Liver (tissue), 9 donors: ENCODE results near the gene MEAK7. TPM values are rescaled to one million over a fixed set of nuclear protein-coding genes. Genes with fewer than 3 reads are reported as not detected.

Experiments used
- DNase-seq: peaks from one replicate; pipeline ENCODE4 v3.0.0-alpha.2; 2017; ENCODE audit warnings: low spot score
- H3K27ac ChIP-seq, 2 donors: one replicate each; pipeline ENCODE4 v1.7.0; 2013; ENCODE audit warnings: inconsistent platforms in 2 of 2, low read length in 2 of 2, control low read depth in 1 of 2, low read depth in 1 of 2, mild to moderate bottlenecking in 1 of 2
- H3K27me3 ChIP-seq, 4 donors: one replicate each; pipeline versions ENCODE4 v1.6.1 to v1.7.0; 2013; ENCODE audit warnings: low read length in 3 of 4, inconsistent platforms in 1 of 4, mild to moderate bottlenecking in 1 of 4, moderate library complexity in 1 of 4; ENCODE audit not compliant: control insufficient read depth in 4 of 4, insufficient read depth in 4 of 4
- H3K36me3 ChIP-seq, 4 donors: one replicate each; pipeline versions ENCODE4 v1.6.1 to v1.7.0; 2013; ENCODE audit warnings: low read length in 3 of 4, mild to moderate bottlenecking in 3 of 4, low read depth in 1 of 4, moderate library complexity in 1 of 4; ENCODE audit not compliant: control insufficient read depth in 4 of 4, insufficient read depth in 3 of 4
- H3K4me1 ChIP-seq, 4 donors: one replicate each; pipeline versions ENCODE4 v1.6.1 to v1.7.0; 2013; ENCODE audit warnings: low read length in 3 of 4, mild to moderate bottlenecking in 3 of 4, moderate library complexity in 1 of 4; ENCODE audit not compliant: control insufficient read depth in 4 of 4, insufficient read depth in 4 of 4
- H3K4me3 ChIP-seq, 3 donors: one replicate each; pipeline versions ENCODE4 v1.6.1 to v1.7.0; 2013; ENCODE audit warnings: low read length in 3 of 3, control low read depth in 1 of 3, low read depth in 1 of 3, mild to moderate bottlenecking in 1 of 3
- H3K9ac ChIP-seq, 2 donors: one replicate each; pipeline ENCODE4 v1.7.0; 2013; ENCODE audit warnings: low read length in 2 of 2, mild to moderate bottlenecking in 2 of 2, moderate library complexity in 2 of 2, control low read depth in 1 of 2, low read depth in 1 of 2
- H3K9me3 ChIP-seq, 4 donors: one replicate each; pipeline versions ENCODE4 v1.6.1 to v1.7.0; 2013; ENCODE audit warnings: low read length in 3 of 4; ENCODE audit not compliant: control insufficient read depth in 4 of 4
- ATF3 ChIP-seq: IDR thresholded peaks from 2 replicates; pipeline ENCODE4 v1.6.1; 2016; ENCODE audit warnings: antibody characterized with exemption
- CTCF ChIP-seq: fragments of 150-350 bp; IDR thresholded peaks from 2 replicates; pipeline ENCODE4 v1.5.1; 2017; ENCODE audit warnings: improper control_type of control experiment, low read depth, low read length; ENCODE audit not compliant: missing input control
- EGR1 ChIP-seq, 2 donors: IDR thresholded peaks; 2 replicates each; pipeline ENCODE4 v1.6.1; 2016 to 2018; ENCODE audit warnings: antibody characterized with exemption in 2 of 2, low read depth in 2 of 2
- FOXA1 ChIP-seq: IDR thresholded peaks from 2 replicates; pipeline ENCODE4 v1.6.1; 2016; ENCODE audit warnings: antibody characterized with exemption
- FOXA2 ChIP-seq: IDR thresholded peaks from 2 replicates; pipeline ENCODE4 v1.6.1; 2016; ENCODE audit warnings: antibody characterized with exemption
- GABPA ChIP-seq, 2 donors: IDR thresholded peaks in 1 of 2; conservative IDR thresholded peaks in 1 of 2; 2 replicates each; pipeline ENCODE4 v1.6.1; 2016; ENCODE audit warnings: antibody characterized with exemption in 2 of 2, mild to moderate bottlenecking in 1 of 2, moderate library complexity in 1 of 2
- HNF4A ChIP-seq, 2 donors: conservative IDR thresholded peaks; 2 replicates each; pipeline ENCODE4 v1.6.1; 2016; ENCODE audit warnings: antibody characterized with exemption in 2 of 2, mild to moderate bottlenecking in 2 of 2
- HNF4G ChIP-seq: IDR thresholded peaks from 2 replicates; pipeline ENCODE4 v1.6.1; 2016; ENCODE audit warnings: antibody characterized with exemption
- NR2F2 ChIP-seq: IDR thresholded peaks from 2 replicates; pipeline ENCODE4 v1.6.1; 2016; ENCODE audit warnings: antibody characterized with exemption
- RAD21 ChIP-seq, 2 donors: IDR thresholded peaks; 2 replicates each; pipeline ENCODE4 v1.6.1; 2016; ENCODE audit warnings: antibody characterized with exemption in 2 of 2, mild to moderate bottlenecking in 2 of 2
- REST ChIP-seq: IDR thresholded peaks from 2 replicates; pipeline ENCODE4 v1.6.1; 2016; ENCODE audit warnings: antibody characterized with exemption, mild to moderate bottlenecking
- RXRA ChIP-seq, 2 donors: IDR thresholded peaks; 2 replicates each; pipeline ENCODE4 v1.6.1; 2017 to 2018; ENCODE audit warnings: antibody characterized with exemption in 2 of 2, mild to moderate bottlenecking in 1 of 2
- SP1 ChIP-seq: IDR thresholded peaks from 2 replicates; pipeline ENCODE4 v1.6.1; 2018; ENCODE audit warnings: antibody characterized with exemption, mild to moderate bottlenecking
- TAF1 ChIP-seq: conservative IDR thresholded peaks from 2 replicates; pipeline ENCODE4 v1.6.1; 2016; ENCODE audit warnings: antibody characterized with exemption, mild to moderate bottlenecking
- YY1 ChIP-seq: IDR thresholded peaks from 2 replicates; pipeline ENCODE4 v1.6.1; 2016; ENCODE audit warnings: antibody characterized with exemption, mild to moderate bottlenecking
- WGBS: extraction: QIAGEN DNeasy Blood & Tissue Kit; methylation state at CpG from one replicate; pipeline ENCODE4 v1.1.7; 2013; 5-methylcytosine and 5-hydroxymethylcytosine counted together
- polyA plus RNA-seq, 2 donors: library from polyadenylated mRNA; stranded (reverse) in 1 of 2; unstranded in 1 of 2; fragments of 200-250 nt in 1 of 2; fragments of >200 nt in 1 of 2; fragmentation: Nextera tagmentation in 1 of 2; extraction: Ambion mirVana in 1 of 2; gene quantifications; one replicate each; pipeline versions ENCODE4 v1.2.1 to v1.2.3, GENCODE V29; 2013 to 2015
- total RNA-seq, 2 donors: library from RNA; depleted of rRNA; stranded (reverse); fragments of >200 nt; gene quantifications; one replicate each; pipeline ENCODE4 v1.2.3, GENCODE V29; 2014
- TF ChIP-seq, protein P1 (sequence below): IDR thresholded peaks from 2 replicates; pipeline ENCODE4 v1.6.1; 2016; ENCODE audit warnings: antibody characterized with exemption
- TF ChIP-seq, protein P2 (sequence below): IDR thresholded peaks from 2 replicates; pipeline ENCODE4 v1.6.1; 2016; ENCODE audit warnings: antibody characterized with exemption
- donor health status: healthy.
- donor health status: healthy.
- donor health status: healthy.
- donor health status: healthy.
- donor health status: healthy.

MEAK7 gene
- total and polyA plus RNA-seq, 4 donors, result 1.3 to 4.0 (median 2.2) TPM

DNA sequence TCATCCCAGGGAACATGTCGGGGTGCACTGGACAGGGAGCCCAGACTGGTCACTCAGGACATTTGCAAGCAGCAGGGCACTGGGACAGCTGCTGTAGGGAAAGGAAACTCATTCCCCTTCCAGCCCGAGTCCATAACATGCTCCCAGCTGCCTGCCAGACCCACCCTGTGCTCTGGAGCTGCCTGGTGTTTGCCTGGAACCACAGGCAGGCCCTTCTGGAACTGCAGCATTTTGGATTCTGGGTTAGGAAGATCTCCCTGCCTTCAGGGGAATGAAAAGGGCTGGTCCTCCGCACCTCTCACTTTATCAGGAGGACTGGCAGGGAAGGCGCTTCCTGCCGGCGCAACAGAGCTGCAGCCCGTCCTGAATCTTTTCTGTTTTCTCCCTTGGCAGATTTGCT lies 41.2 kb downstream of the MEAK7 start:
- WGBS, result 89% methylated on average over 7 of the region's 7 CpGs
- no peak overlapping the region for H3K27ac ChIP-seq
- no peak overlapping the region for H3K9ac ChIP-seq
- peaks cover 0 to 10% (median 1%) of the 10 kb centered on the region in 4 donors for H3K9me3 ChIP-seq
- peaks cover 0 to 3% (median 0%) of the 10 kb centered on the region in 4 donors for H3K36me3 ChIP-seq
- H3K4me3 ChIP-seq, result no peak overlapping the region
- no peaks in the 10 kb centered on the region for H3K27me3 ChIP-seq
- peak; percentile 27 for DNase-seq
- TF ChIP-seq, protein P1, sequence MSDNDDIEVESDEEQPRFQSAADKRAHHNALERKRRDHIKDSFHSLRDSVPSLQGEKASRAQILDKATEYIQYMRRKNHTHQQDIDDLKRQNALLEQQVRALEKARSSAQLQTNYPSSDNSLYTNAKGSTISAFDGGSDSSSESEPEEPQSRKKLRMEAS, result no peak
- TF ChIP-seq FOXA1 (no peak), HNF4G (no peak), EGR1 (IDR thresholded peaks at IDR 0.05; ENCODE audit: low read depth in 2 of 2) (no peak), ATF3 (no peak), CTCF (no peak), REST (no peak), RXRA (IDR thresholded peaks at IDR 0.05) (no peak), YY1 (no peak), NR2F2 (no peak), TAF1 (no peak), FOXA2 (no peak), GABPA (IDR thresholded peaks at IDR 0.05 in 1 of 2, conservative IDR thresholded peaks at IDR 0.05 in 1 of 2) (no peak), HNF4A (conservative IDR thresholded peaks at IDR 0.05) (no peak), SP1 (no peak), RAD21 (IDR thresholded peaks at IDR 0.05) (no peak)
- TF ChIP-seq, protein P2, sequence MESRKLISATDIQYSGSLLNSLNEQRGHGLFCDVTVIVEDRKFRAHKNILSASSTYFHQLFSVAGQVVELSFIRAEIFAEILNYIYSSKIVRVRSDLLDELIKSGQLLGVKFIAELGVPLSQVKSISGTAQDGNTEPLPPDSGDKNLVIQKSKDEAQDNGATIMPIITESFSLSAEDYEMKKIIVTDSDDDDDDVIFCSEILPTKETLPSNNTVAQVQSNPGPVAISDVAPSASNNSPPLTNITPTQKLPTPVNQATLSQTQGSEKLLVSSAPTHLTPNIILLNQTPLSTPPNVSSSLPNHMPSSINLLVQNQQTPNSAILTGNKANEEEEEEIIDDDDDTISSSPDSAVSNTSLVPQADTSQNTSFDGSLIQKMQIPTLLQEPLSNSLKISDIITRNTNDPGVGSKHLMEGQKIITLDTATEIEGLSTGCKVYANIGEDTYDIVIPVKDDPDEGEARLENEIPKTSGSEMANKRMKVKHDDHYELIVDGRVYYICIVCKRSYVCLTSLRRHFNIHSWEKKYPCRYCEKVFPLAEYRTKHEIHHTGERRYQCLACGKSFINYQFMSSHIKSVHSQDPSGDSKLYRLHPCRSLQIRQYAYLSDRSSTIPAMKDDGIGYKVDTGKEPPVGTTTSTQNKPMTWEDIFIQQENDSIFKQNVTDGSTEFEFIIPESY, result no peak
- H3K4me1 ChIP-seq, result no peaks in the 10 kb centered on the region
